GM21360 (cell line): ENCODE measurements around the gene OR10A6.

Experiments used
- ATAC-seq: cut with Tn5 transposase; IDR thresholded peaks from one replicate; pipeline ENCODE4 v1.9.1; 2021; ENCODE audit warnings: mild to moderate bottlenecking, moderate library complexity; ENCODE audit not compliant: unreplicated experiment

Gene OR10A6

DNA sequence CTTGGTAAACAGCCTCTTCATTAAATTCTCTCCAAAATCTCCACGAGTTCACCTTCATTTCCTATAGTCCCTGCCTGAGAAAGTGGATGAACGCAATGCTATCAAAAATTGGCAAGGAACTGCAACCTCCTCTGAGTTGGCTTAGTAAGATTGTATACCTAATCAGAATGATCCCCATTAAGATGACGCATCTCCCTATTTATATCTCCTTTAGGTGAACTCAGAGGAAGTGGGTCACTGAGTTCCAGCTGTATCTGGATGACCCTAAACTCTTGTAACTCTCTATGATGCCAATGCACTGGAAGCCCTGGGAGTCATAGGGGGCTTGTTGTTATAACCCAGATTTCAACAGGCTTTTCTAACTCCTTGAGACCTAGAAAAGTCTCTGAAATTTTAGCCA, 48.2 kb downstream of the OR10A6 start:
- no peak for ATAC-seq
